Spleen (tissue), 11 donors: ENCODE measurements around the gene SPHK2. TPM values are rescaled to one million over a fixed set of nuclear protein-coding genes. Genes with fewer than 3 reads are reported as not detected.

Source experiments
- DNase-seq: peaks from one replicate; pipeline ENCODE4 v3.0.0-alpha.2; 2020
- H3K27ac ChIP-seq, 8 donors: fragments of 200-600 bp; sonication (generic) in 7 of 8; 1 replicate in 4 of 8; 2 replicates in 4 of 8; pipeline versions ENCODE4 v1.5.0 to v1.8.0; 2016 to 2021; ENCODE audit warnings: inconsistent platforms in 4 of 8, mild to moderate bottlenecking in 4 of 8, moderate library complexity in 1 of 8
- H3K27me3 ChIP-seq, 7 donors: fragments of 200-600 bp; sonication (generic) in 6 of 7; replicated peaks in 1 of 7; 1 replicate in 4 of 7; 2 replicates in 3 of 7; pipeline versions ENCODE4 v1.5.0 to v1.8.0; 2016 to 2021; ENCODE audit warnings: inconsistent platforms in 3 of 7, mild to moderate bottlenecking in 1 of 7
- H3K36me3 ChIP-seq, 6 donors: fragments of 200-600 bp; sonication (generic) in 5 of 6; 1 replicate in 4 of 6; 2 replicates in 2 of 6; pipeline versions ENCODE4 v1.5.0 to v1.8.0; 2016 to 2021; ENCODE audit warnings: inconsistent platforms in 2 of 6
- H3K4me1 ChIP-seq, 6 donors: fragments of 200-600 bp; sonication (generic) in 5 of 6; 1 replicate in 3 of 6; 2 replicates in 3 of 6; pipeline versions ENCODE4 v1.5.0 to v1.8.0; 2016 to 2021; ENCODE audit warnings: inconsistent platforms in 3 of 6
- H3K4me3 ChIP-seq, 8 donors: fragments of 200-600 bp; sonication (generic) in 7 of 8; 1 replicate in 4 of 8; 2 replicates in 4 of 8; pipeline versions ENCODE4 v1.5.0 to v1.8.0; 2016 to 2021; ENCODE audit warnings: inconsistent platforms in 4 of 8, mild to moderate bottlenecking in 4 of 8, moderate library complexity in 2 of 8
- H3K9me3 ChIP-seq, 8 donors: fragments of 200-600 bp; sonication (generic) in 7 of 8; 1 replicate in 4 of 8; 2 replicates in 4 of 8; pipeline versions ENCODE4 v1.5.0 to v1.8.0; 2016 to 2021; ENCODE audit warnings: inconsistent platforms in 4 of 8
- POLR2A ChIP-seq, 3 donors: fragments of 450-650 bp; IDR thresholded peaks; one replicate each; pipeline ENCODE4 v1.5.1; 2017; ENCODE audit warnings: antibody characterized with exemption in 3 of 3, mild to moderate bottlenecking in 1 of 3
- POLR2AphosphoS5 ChIP-seq, 3 donors: sonication (generic); formaldehyde crosslinking; IDR thresholded peaks; one replicate each; pipeline ENCODE4 v1.5.1; 2017; ENCODE audit warnings: antibody characterized with exemption in 3 of 3
- WGBS, 5 donors: extraction: QIAGEN DNeasy Blood & Tissue Kit in 3 of 5; methylation state at CpG; one replicate each; pipeline versions ENCODE4 v1.1.5 to v1.1.7; 2013 to 2018; 5-methylcytosine and 5-hydroxymethylcytosine counted together
- intact Hi-C: fragments of 100-400 bp; cut with DNase I; formaldehyde crosslinking; loops from one replicate; pipeline ENCODE4 v1.15.0; 2023; ENCODE audit warnings: low total_unique reads
- polyA plus RNA-seq, 3 donors: library from polyadenylated mRNA; stranded (reverse); fragments of 200-250 nt; gene quantifications; one replicate each; pipeline ENCODE4 v1.2.1, GENCODE V29; 2013
- total RNA-seq, 7 donors: library from RNA; depleted of rRNA in 3 of 7; stranded (reverse); fragments of >200 nt in 3 of 7; fragmentation: NEBNext Ultra II Directional in 4 of 7; extraction: Animal tissue kit (Norgen Biotek cat#: 25700) in 4 of 7; gene quantifications; one replicate each; pipeline versions ENCODE4 v1.1.0 to v1.2.1, GENCODE V29; 2016 to 2021
- TF ChIP-seq, protein P1 (sequence below), 11 experiments: fragments of 200-600 bp in 7 of 11; fragments of 450-650 bp in 4 of 11; sonication (generic) in 4 of 11; IDR thresholded peaks in 8 of 11; conservative IDR thresholded peaks in 3 of 11; 1 replicate in 7 of 11; 2 replicates in 4 of 11; pipeline versions ENCODE4 v1.4.0 to v1.8.0; 2016 to 2021; ENCODE audit warnings: antibody characterized with exemption in 11 of 11, inconsistent platforms in 4 of 11, mild to moderate bottlenecking in 1 of 11
- donor health status: healthy with polysubstance abuse.
- donor health status: DM: no; HTN: no; CAD: no; lungs with moderate emphysema.
- donor health status: DM: no; HTN: no; CAD: no.
- donor health status: Bipolar disorder and iron deficiency.
- donor health status: healthy.
- donor health status: DM: no; HTN: no; CAD: no.
- donor health status: DM: yes; HTN: yes; CAD: no.

Gene SPHK2
- total and polyA plus RNA-seq, 10 donors, result 7.9 to 26.5 (median 21.3) TPM

GRCh38 chr19:48609571-48610108 lies 9.7 kb upstream of the SPHK2 start:
- Histone ChIP-seq H3K36me3 (peaks cover 0 to 8% (median 3%) of the 10 kb centered on the region in 6 donors), H3K4me3 (no peak overlapping the region), H3K27ac (no peak overlapping the region), H3K4me1 (peaks cover 0 to 12% (median 4%) of the 10 kb centered on the region in 6 donors), H3K9me3 (no peaks in the 10 kb centered on the region), H3K27me3 (no peaks in the 10 kb centered on the region)
- TF ChIP-seq POLR2AphosphoS5 (IDR thresholded peaks at IDR 0.05) (no peak), POLR2A (IDR thresholded peaks at IDR 0.05) (no peak)
- TF ChIP-seq, protein P1, sequence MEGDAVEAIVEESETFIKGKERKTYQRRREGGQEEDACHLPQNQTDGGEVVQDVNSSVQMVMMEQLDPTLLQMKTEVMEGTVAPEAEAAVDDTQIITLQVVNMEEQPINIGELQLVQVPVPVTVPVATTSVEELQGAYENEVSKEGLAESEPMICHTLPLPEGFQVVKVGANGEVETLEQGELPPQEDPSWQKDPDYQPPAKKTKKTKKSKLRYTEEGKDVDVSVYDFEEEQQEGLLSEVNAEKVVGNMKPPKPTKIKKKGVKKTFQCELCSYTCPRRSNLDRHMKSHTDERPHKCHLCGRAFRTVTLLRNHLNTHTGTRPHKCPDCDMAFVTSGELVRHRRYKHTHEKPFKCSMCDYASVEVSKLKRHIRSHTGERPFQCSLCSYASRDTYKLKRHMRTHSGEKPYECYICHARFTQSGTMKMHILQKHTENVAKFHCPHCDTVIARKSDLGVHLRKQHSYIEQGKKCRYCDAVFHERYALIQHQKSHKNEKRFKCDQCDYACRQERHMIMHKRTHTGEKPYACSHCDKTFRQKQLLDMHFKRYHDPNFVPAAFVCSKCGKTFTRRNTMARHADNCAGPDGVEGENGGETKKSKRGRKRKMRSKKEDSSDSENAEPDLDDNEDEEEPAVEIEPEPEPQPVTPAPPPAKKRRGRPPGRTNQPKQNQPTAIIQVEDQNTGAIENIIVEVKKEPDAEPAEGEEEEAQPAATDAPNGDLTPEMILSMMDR (IDR thresholded peaks at IDR 0.05 in 8 of 11, conservative IDR thresholded peaks at IDR 0.05 in 3 of 11), result no peak
- 90 to 95% (median 94%) methylated on average over 18 to 20 of the region's 20 CpGs for WGBS, 5 donors
- DNase-seq, result peak; percentile 69
- intact Hi-C loops, result no loop called here

- WGBS, 5 donors, result 82 to 94% (median 90%) methylated on average over 14 of the region's 14 CpGs
- DNase-seq, result no peak
These were observed 7.4 kb upstream of the SPHK2 start for GRCh38 chr19:48611872-48612271.

GRCh38 chr19:48613024-48613851 lies 6.1 kb upstream of the SPHK2 start:
- intact Hi-C loops, result no loop called here
- TF ChIP-seq POLR2A (IDR thresholded peaks at IDR 0.05) (no peak), POLR2AphosphoS5 (IDR thresholded peaks at IDR 0.05) (peak in 2 of 3 donors; percentile 8 to 27)
- TF ChIP-seq, protein P1 (IDR thresholded peaks at IDR 0.05 in 8 of 11, conservative IDR thresholded peaks at IDR 0.05 in 3 of 11), result no peak
- peaks cover 8 to 40% (median 34%) of the 10 kb centered on the region in 6 donors for H3K36me3 ChIP-seq
- H3K9me3 ChIP-seq, result no peaks in the 10 kb centered on the region
- no peak overlapping the region for H3K27ac ChIP-seq
- H3K4me3 ChIP-seq, result no peak overlapping the region
- no peaks in the 10 kb centered on the region for H3K27me3 ChIP-seq
- peak; percentile 78 for DNase-seq
- 84 to 89% (median 85%) methylated on average over 21 to 39 of the region's 39 CpGs for WGBS, 5 donors
- peaks cover 17 to 48% (median 32%) of the 10 kb centered on the region in 6 donors for H3K4me1 ChIP-seq

More at GRCh38 chr19:48611872-48612271, 7.4 kb upstream of the SPHK2 start:
- Histone ChIP-seq H3K4me3 (no peak overlapping the region), H3K27me3 (no peaks in the 10 kb centered on the region), H3K36me3 (peaks cover 6 to 30% (median 26%) of the 10 kb centered on the region in 6 donors), H3K4me1 (peaks cover 3 to 34% (median 18%) of the 10 kb centered on the region in 6 donors), H3K27ac (no peak overlapping the region), H3K9me3 (no peaks in the 10 kb centered on the region)
- intact Hi-C loops, result no loop called here
- TF ChIP-seq, protein P1 (IDR thresholded peaks at IDR 0.05 in 8 of 11, conservative IDR thresholded peaks at IDR 0.05 in 3 of 11), result no peak
- no peak for TF ChIP-seq POLR2AphosphoS5 (IDR thresholded peaks at IDR 0.05)
- no peak for TF ChIP-seq POLR2A (IDR thresholded peaks at IDR 0.05)

- no peak overlapping the region for H3K27ac ChIP-seq
These were observed 5.4 kb upstream of the SPHK2 start for GRCh38 chr19:48613852-48614435.

More at GRCh38 chr19:48613852-48614435, 5.4 kb upstream of the SPHK2 start:
- no peak for TF ChIP-seq POLR2AphosphoS5 (IDR thresholded peaks at IDR 0.05)
- TF ChIP-seq POLR2A (IDR thresholded peaks at IDR 0.05), result no peak
- TF ChIP-seq, protein P1 (IDR thresholded peaks at IDR 0.05 in 8 of 11, conservative IDR thresholded peaks at IDR 0.05 in 3 of 11), result no peak
- no peak overlapping the region for H3K4me3 ChIP-seq
- DNase-seq, result no peak
- H3K36me3 ChIP-seq, result peaks cover 8 to 40% (median 34%) of the 10 kb centered on the region in 6 donors
- intact Hi-C loops, result no loop called here
- H3K4me1 ChIP-seq, result peaks cover 19 to 46% (median 32%) of the 10 kb centered on the region in 6 donors
- no peaks in the 10 kb centered on the region for H3K27me3 ChIP-seq
- no peaks in the 10 kb centered on the region for H3K9me3 ChIP-seq
- 76 to 85% (median 80%) methylated on average over 11 to 13 of the region's 13 CpGs for WGBS, 5 donors
